HCT116 (cell line): ENCODE measurements around the gene DHX57. TPM values are rescaled to one million over a fixed set of nuclear protein-coding genes. Genes with fewer than 3 reads are reported as not detected.

Source experiments
- ATAC-seq: fragments of 200-7000 bp; cut with Tn5 transposase; 2 replicates; pipeline ENCODE4 v1.9.1; 2020; ENCODE audit warnings: mild to moderate bottlenecking, moderate library complexity
- BruUV-seq: library from RNA; stranded (reverse); fragments of 400-500 nt; replicated peaks from 2 replicates; lab custom pipeline; 2021; lab: Mats Ljungman, UMichigan
- CTCF ChIA-PET: fragments of 300-600 bp; sonication (Branson Sonifier 250); formaldehyde crosslinking; loops from one replicate; lab custom pipeline; 2021; ENCODE audit warnings: antibody characterized with exemption; lab: Charles Lee
- POLR2A ChIA-PET: fragments of 300-600, 350-600 bp; sonication (Branson Sonifier 250); formaldehyde crosslinking; loops from one replicate; lab custom pipeline; 2021; ENCODE audit warnings: antibody characterized with exemption; lab: Charles Lee
- RAD21 ChIA-PET, 2 experiments: fragments of 300-600 bp; sonication (Branson Sonifier 250); formaldehyde crosslinking; loops; one replicate each; lab custom pipeline; 2023; ENCODE audit warnings: low total read pairs in 2 of 2; ENCODE audit not compliant: uncharacterized antibody in 2 of 2, unreplicated experiment in 2 of 2, low non-redundant PET in 1 of 2; lab: Charles Lee
- DNase-seq: peaks from one replicate; pipeline ENCODE4 v3.0.0-alpha.2; 2010; ENCODE audit warnings: low read depth, low spot score
- H2AFZ ChIP-seq: fragments of 200-600 bp; shearing (Covaris generic), sonication (generic); 2 replicates; pipeline ENCODE4 v1.6.1; 2017; ENCODE audit warnings: low read depth, mixed run types, mixed read lengths, antibody characterized with exemption, low read length; ENCODE audit not compliant: poor library complexity, severe bottlenecking
- H3K27ac ChIP-seq: 2 replicates; pipeline ENCODE4 v1.5.1; 2012; ENCODE audit warnings: low read depth, low read length
- H3K27me3 ChIP-seq: fragments of 200-600 bp; sonication (generic); 2 replicates; pipeline ENCODE4 v1.6.1; 2016; ENCODE audit warnings: mixed run types, low read length, mixed read lengths; ENCODE audit not compliant: insufficient read depth
- H3K36me3 ChIP-seq, 2 experiments: fragments of 200-500 bp in 1 of 2; fragments of 200-600 bp in 1 of 2; sonication (Bioruptor generic) in 1 of 2; sonication (generic) in 1 of 2; 2 replicates each; pipeline versions ENCODE4 v1.5.1 to v1.6.1; 2014 to 2016; ENCODE audit warnings: low read length in 2 of 2, inconsistent platforms in 1 of 2, mixed read lengths in 1 of 2, mixed run types in 1 of 2; ENCODE audit not compliant: insufficient read depth in 2 of 2, control insufficient read depth in 1 of 2
- H3K4me1 ChIP-seq, 2 experiments: fragments of 200-600 bp in 1 of 2; sonication (generic) in 1 of 2; 2 replicates each; pipeline versions ENCODE4 v1.5.1 to v1.6.1; 2012 to 2017; ENCODE audit warnings: low read length in 2 of 2, inconsistent platforms in 1 of 2, mild to moderate bottlenecking in 1 of 2, mixed read lengths in 1 of 2, mixed run types in 1 of 2, moderate library complexity in 1 of 2; ENCODE audit not compliant: insufficient read depth in 2 of 2, control insufficient read depth in 1 of 2
- H3K4me2 ChIP-seq: fragments of 200-600 bp; sonication (generic); 2 replicates; pipeline ENCODE4 v1.6.1; 2017; ENCODE audit warnings: mixed run types, low read length, mixed read lengths
- H3K4me3 ChIP-seq, 2 experiments: fragments of 200-600 bp in 1 of 2; sonication (generic) in 1 of 2; replicated peaks in 1 of 2; 2 replicates each; pipeline ENCODE4 v1.5.1; 2011 to 2016; ENCODE audit warnings: low read length in 2 of 2, control low read depth in 1 of 2, low read depth in 1 of 2, mild to moderate bottlenecking in 1 of 2, mixed read lengths in 1 of 2, mixed run types in 1 of 2
- H3K79me2 ChIP-seq: fragments of 200-600 bp; sonication (generic); 2 replicates; pipeline ENCODE4 v1.6.1; 2017; ENCODE audit warnings: mild to moderate bottlenecking, mixed run types, low read length, moderate library complexity, mixed read lengths; ENCODE audit not compliant: insufficient read depth
- H3K9ac ChIP-seq: fragments of 200-600 bp; sonication (generic); 2 replicates; pipeline ENCODE4 v1.6.1; 2016; ENCODE audit warnings: low read length, mixed read lengths
- H3K9me2 ChIP-seq: fragments of 200-600 bp; sonication (generic), shearing (Covaris generic); 2 replicates; pipeline ENCODE4 v1.6.1; 2017; ENCODE audit warnings: mixed run types, mild to moderate bottlenecking, moderate library complexity; ENCODE audit not compliant: insufficient read depth
- H3K9me3 ChIP-seq, 2 experiments: fragments of 200-500 bp in 1 of 2; fragments of 200-600 bp in 1 of 2; sonication (Bioruptor generic) in 1 of 2; sonication (generic) in 1 of 2; 2 replicates each; pipeline ENCODE4 v1.6.1; 2014 to 2017; ENCODE audit warnings: low read length in 2 of 2, mixed read lengths in 2 of 2, inconsistent platforms in 1 of 2, low read depth in 1 of 2, mild to moderate bottlenecking in 1 of 2, mixed run types in 1 of 2, moderate library complexity in 1 of 2; ENCODE audit not compliant: control insufficient read depth in 1 of 2, insufficient read depth in 1 of 2
- H4K20me1 ChIP-seq: fragments of 200-600 bp; sonication (generic), shearing (Covaris generic); 2 replicates; pipeline ENCODE4 v1.6.1; 2017; ENCODE audit warnings: mixed run types, mild to moderate bottlenecking, moderate library complexity; ENCODE audit not compliant: insufficient read depth
- CEBPB ChIP-seq: IDR thresholded peaks from 2 replicates; pipeline ENCODE4 v1.6.1; 2012; ENCODE audit warnings: low read depth
- EGR1 ChIP-seq: IDR thresholded peaks from 2 replicates; pipeline ENCODE4 v1.6.1; 2012; ENCODE audit warnings: low read depth
- ELF1 ChIP-seq: IDR thresholded peaks from 2 replicates; pipeline ENCODE4 v1.6.1; 2012; ENCODE audit warnings: low read depth, borderline replicate concordance
- EZH2 ChIP-seq: fragments of 200-600 bp; sonication (generic); IDR thresholded peaks from 2 replicates; pipeline ENCODE4 v1.6.1; 2017; ENCODE audit warnings: antibody characterized with exemption, mixed run types
- EZH2phosphoT487 ChIP-seq: fragments of 200-600 bp; IDR thresholded peaks from 2 replicates; pipeline ENCODE4 v1.6.1; 2018; ENCODE audit warnings: antibody characterized with exemption, borderline replicate concordance
- FOSL1 ChIP-seq: IDR thresholded peaks from 2 replicates; pipeline ENCODE4 v1.6.1; 2012; ENCODE audit warnings: low read depth
- POLR2A ChIP-seq: IDR thresholded peaks from 2 replicates; pipeline ENCODE4 v1.7.0; 2011; ENCODE audit warnings: borderline replicate concordance; ENCODE audit not compliant: insufficient read depth, insufficient read length; ENCODE audit errors: extremely low read depth
- RAD21 ChIP-seq: IDR thresholded peaks from 2 replicates; pipeline ENCODE4 v1.6.1; 2012; ENCODE audit warnings: low read depth, mild to moderate bottlenecking
- SP1 ChIP-seq: IDR thresholded peaks from 2 replicates; pipeline ENCODE4 v1.6.1; 2012; ENCODE audit warnings: low read depth
- TCF7L2 ChIP-seq: IDR thresholded peaks from 2 replicates; pipeline ENCODE4 v1.7.0; 2011; ENCODE audit warnings: borderline replicate concordance, inconsistent platforms; ENCODE audit not compliant: insufficient read depth, insufficient read length; ENCODE audit errors: extremely low read depth
- YY1 ChIP-seq: IDR thresholded peaks from 2 replicates; pipeline ENCODE4 v1.6.1; 2011; ENCODE audit warnings: low read length, low read depth, moderate library complexity, mild to moderate bottlenecking; ENCODE audit not compliant: insufficient replicate concordance; ENCODE audit errors: extremely low read depth
- ZNF274 ChIP-seq: fragments of 200-500 bp; sonication (Bioruptor generic); IDR thresholded peaks from 2 replicates; pipeline ENCODE4 v1.6.1; 2014; ENCODE audit warnings: mild to moderate bottlenecking, low read depth, low read length, inconsistent platforms
- intact Hi-C: fragments of 100-400 bp; cut with micrococcal nuclease; formaldehyde crosslinking; loops from 2 replicates; pipeline ENCODE4 v1.10.0; 2022
- total RNA-seq: library from RNA; stranded (reverse); gene quantifications from one replicate; pipeline ENCODE4 v1.2.1, GENCODE V29; 2021; ENCODE audit not compliant: unreplicated experiment
- TF ChIP-seq, protein P1 (sequence below), 3 experiments: fragments of 200-600 bp in 1 of 3; sonication (generic) in 1 of 3; IDR thresholded peaks in 2 of 3; conservative IDR thresholded peaks in 1 of 3; 2 replicates each; pipeline ENCODE4 v1.5.1; 2012 to 2017; ENCODE audit warnings: low read depth in 2 of 3, low read length in 2 of 3, antibody characterized with exemption in 1 of 3, borderline replicate concordance in 1 of 3, control low read depth in 1 of 3, mild to moderate bottlenecking in 1 of 3, mixed read lengths in 1 of 3, mixed run types in 1 of 3, moderate library complexity in 1 of 3; ENCODE audit not compliant: insufficient read depth in 1 of 3
- TF ChIP-seq, protein P2 (sequence below): IDR thresholded peaks from 2 replicates; pipeline ENCODE4 v1.6.1; 2012; ENCODE audit warnings: low read depth

The DHX57 gene
- total RNA-seq, 1 experiment from 2014 or later = 19.4 TPM

DNA sequence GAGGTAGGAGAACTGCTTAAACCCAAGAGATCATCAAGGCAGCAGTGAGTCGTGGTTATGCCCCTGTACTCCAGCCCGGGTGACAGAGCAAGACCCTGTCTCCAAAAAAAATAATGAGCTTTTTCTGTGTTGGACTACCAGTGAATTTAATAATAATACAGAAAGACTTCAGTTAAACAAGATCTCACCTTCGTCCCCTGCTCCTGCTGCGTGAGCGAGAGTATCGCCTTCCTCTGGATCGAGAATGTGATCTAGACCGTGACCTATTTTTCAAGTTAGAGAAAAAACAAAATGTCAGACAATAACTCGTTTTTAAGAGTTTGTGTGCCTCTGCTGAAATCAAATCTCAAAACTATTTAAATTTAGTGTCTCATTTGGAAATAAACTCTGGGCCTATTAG is 127.3 kb downstream of the DHX57 start:
- RAD21 ChIA-PET = interaction anchor here in 1 of 2 experiments (0.5 kb wide), 1 partner anchor 1352 kb away, joined by 3 read pairs; no protein-coding TSS in a partner anchor
- Histone ChIP-seq H3K9me2 (no peaks in the 10 kb centered on the region), H3K9me3 (no peaks in the 10 kb centered on the region), H2AFZ (no peak overlapping the region), H3K4me3 (no peak overlapping the region), H4K20me1 (peaks cover 71% of the 10 kb centered on the region; the same call in 1 of the 2 replicates), H3K4me1 (peaks cover 9 to 17% of the 10 kb centered on the region in 2 experiments), H3K4me2 (no peak overlapping the region), H3K9ac (no peak overlapping the region), H3K79me2 (peaks cover 77% of the 10 kb centered on the region), H3K27me3 (no peaks in the 10 kb centered on the region), H3K27ac (no peak overlapping the region), H3K36me3 (peaks cover 59 to 72% of the 10 kb centered on the region in 2 experiments)
- TF ChIP-seq, protein P1, sequence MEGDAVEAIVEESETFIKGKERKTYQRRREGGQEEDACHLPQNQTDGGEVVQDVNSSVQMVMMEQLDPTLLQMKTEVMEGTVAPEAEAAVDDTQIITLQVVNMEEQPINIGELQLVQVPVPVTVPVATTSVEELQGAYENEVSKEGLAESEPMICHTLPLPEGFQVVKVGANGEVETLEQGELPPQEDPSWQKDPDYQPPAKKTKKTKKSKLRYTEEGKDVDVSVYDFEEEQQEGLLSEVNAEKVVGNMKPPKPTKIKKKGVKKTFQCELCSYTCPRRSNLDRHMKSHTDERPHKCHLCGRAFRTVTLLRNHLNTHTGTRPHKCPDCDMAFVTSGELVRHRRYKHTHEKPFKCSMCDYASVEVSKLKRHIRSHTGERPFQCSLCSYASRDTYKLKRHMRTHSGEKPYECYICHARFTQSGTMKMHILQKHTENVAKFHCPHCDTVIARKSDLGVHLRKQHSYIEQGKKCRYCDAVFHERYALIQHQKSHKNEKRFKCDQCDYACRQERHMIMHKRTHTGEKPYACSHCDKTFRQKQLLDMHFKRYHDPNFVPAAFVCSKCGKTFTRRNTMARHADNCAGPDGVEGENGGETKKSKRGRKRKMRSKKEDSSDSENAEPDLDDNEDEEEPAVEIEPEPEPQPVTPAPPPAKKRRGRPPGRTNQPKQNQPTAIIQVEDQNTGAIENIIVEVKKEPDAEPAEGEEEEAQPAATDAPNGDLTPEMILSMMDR (IDR thresholded peaks at IDR 0.05 in 2 of 3, conservative IDR thresholded peaks at IDR 0.05 in 1 of 3; ENCODE audit: borderline replicate concordance in 1 of 3, insufficient read depth in 1 of 3, low read depth in 2 of 3, low read length in 2 of 3) = no peak
- TF ChIP-seq YY1 (no peak), CEBPB (no peak), POLR2A (no peak), EZH2 (no peak), RAD21 (no peak), FOSL1 (no peak), EGR1 (no peak), ZNF274 (no peak), TCF7L2 (no peak), ELF1 (no peak), SP1 (no peak), EZH2phosphoT487 (no peak)
- TF ChIP-seq, protein P2, sequence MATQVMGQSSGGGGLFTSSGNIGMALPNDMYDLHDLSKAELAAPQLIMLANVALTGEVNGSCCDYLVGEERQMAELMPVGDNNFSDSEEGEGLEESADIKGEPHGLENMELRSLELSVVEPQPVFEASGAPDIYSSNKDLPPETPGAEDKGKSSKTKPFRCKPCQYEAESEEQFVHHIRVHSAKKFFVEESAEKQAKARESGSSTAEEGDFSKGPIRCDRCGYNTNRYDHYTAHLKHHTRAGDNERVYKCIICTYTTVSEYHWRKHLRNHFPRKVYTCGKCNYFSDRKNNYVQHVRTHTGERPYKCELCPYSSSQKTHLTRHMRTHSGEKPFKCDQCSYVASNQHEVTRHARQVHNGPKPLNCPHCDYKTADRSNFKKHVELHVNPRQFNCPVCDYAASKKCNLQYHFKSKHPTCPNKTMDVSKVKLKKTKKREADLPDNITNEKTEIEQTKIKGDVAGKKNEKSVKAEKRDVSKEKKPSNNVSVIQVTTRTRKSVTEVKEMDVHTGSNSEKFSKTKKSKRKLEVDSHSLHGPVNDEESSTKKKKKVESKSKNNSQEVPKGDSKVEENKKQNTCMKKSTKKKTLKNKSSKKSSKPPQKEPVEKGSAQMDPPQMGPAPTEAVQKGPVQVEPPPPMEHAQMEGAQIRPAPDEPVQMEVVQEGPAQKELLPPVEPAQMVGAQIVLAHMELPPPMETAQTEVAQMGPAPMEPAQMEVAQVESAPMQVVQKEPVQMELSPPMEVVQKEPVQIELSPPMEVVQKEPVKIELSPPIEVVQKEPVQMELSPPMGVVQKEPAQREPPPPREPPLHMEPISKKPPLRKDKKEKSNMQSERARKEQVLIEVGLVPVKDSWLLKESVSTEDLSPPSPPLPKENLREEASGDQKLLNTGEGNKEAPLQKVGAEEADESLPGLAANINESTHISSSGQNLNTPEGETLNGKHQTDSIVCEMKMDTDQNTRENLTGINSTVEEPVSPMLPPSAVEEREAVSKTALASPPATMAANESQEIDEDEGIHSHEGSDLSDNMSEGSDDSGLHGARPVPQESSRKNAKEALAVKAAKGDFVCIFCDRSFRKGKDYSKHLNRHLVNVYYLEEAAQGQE = no peak
- BruUV-seq = no TSS peak
- POLR2A ChIA-PET = no interaction called here
- intact Hi-C loops = no loop called here
- ATAC-seq (no peak), DNase-seq (no peak)
- CTCF ChIA-PET = no interaction called here
